K562 (cell line): Measurements from ENCODE around the gene PLAC8. TPM values are rescaled to one million over a fixed set of nuclear protein-coding genes. Genes with fewer than 3 reads are reported as not detected.

ENCODE experiments used
- ATAC-seq: fragments of 200-7000 bp; cut with Tn5 transposase; 3 replicates; pipeline ENCODE4 v1.9.1; 2020; ENCODE audit warnings: moderate library complexity
- BruUV-seq: library from RNA; stranded (reverse); fragments of 400-500 nt; replicated peaks from 2 replicates; lab custom pipeline; 2021; lab: Mats Ljungman, UMichigan
- CTCF ChIA-PET: fragments of 300-600 bp; formaldehyde crosslinking; extraction: SDS; loops from one replicate; lab custom pipeline; 2021; ENCODE audit warnings: low intra/inter-chr PET ratio; lab: Yijun Ruan, JAX
- POLR2A ChIA-PET: fragments of 300-600, 350-650 bp; sonication (Branson Sonifier 250); formaldehyde crosslinking; extraction: SDS; loops from one replicate; lab custom pipeline; 2021; ENCODE audit warnings: antibody characterized with exemption, inconsistent platforms; lab: Yijun Ruan, JAX
- DNase-seq, 4 experiments: peaks; one replicate each; pipeline versions ENCODE4 v3.0.0 to v3.0.0-alpha.2; 2011 to 2018; ENCODE audit warnings: low spot score in 3 of 4, mixed read lengths in 3 of 4; ENCODE audit errors: extremely low read depth in 1 of 4
- FAIRE-seq: peaks from 2 replicates; lab custom pipeline; 2011; peaks lifted over from hg19 to GRCh38; lab: Jason Lieb, UNC
- H2AFZ ChIP-seq: 2 replicates; pipeline ENCODE4 v1.6.0; 2011; ENCODE audit warnings: low read depth, low read length, control low read depth, inconsistent platforms
- H3K27ac ChIP-seq: fragments of 200-600 bp; 3 replicates; pipeline ENCODE4 v1.8.0; 2011; ENCODE audit warnings: low read depth, mild to moderate bottlenecking, control low read depth, inconsistent platforms, low read length, moderate library complexity, mixed read lengths; ENCODE audit errors: extremely low read depth
- H3K27me3 ChIP-seq, 2 experiments: fragments of 300-600 bp in 1 of 2; 2 replicates in 1 of 2; 3 replicates in 1 of 2; pipeline versions ENCODE4 v1.6.0 to v1.8.0; 2011; ENCODE audit warnings: inconsistent platforms in 2 of 2, low read length in 2 of 2, mild to moderate bottlenecking in 1 of 2, mixed read lengths in 1 of 2, moderate library complexity in 1 of 2; ENCODE audit not compliant: control insufficient read depth in 2 of 2, insufficient read depth in 2 of 2
- H3K36me3 ChIP-seq: fragments of 300-600 bp; 3 replicates; pipeline ENCODE4 v1.8.0; 2011; ENCODE audit warnings: mild to moderate bottlenecking, low read length, inconsistent platforms; ENCODE audit not compliant: control insufficient read depth, insufficient read depth
- H3K4me1 ChIP-seq, 2 experiments: fragments of 200-600 bp in 1 of 2; replicated peaks in 1 of 2; 2 replicates in 1 of 2; 3 replicates in 1 of 2; pipeline versions ENCODE4 v1.5.1 to v1.8.0; 2011; ENCODE audit warnings: inconsistent platforms in 2 of 2, low read length in 2 of 2, mild to moderate bottlenecking in 1 of 2, mixed read lengths in 1 of 2, moderate library complexity in 1 of 2; ENCODE audit not compliant: control insufficient read depth in 2 of 2, insufficient read depth in 2 of 2
- H3K4me2 ChIP-seq: 2 replicates; pipeline ENCODE4 v1.6.1; 2011; ENCODE audit warnings: low read length, control low read depth, inconsistent platforms, mixed read lengths; ENCODE audit not compliant: insufficient read depth
- H3K4me3 ChIP-seq: fragments of 200-600 bp; sonication (generic), shearing (Covaris generic); 2 replicates; pipeline ENCODE4 v1.5.1; 2016; ENCODE audit warnings: control low read depth, inconsistent platforms
- H3K79me2 ChIP-seq: fragments of 200-600 bp; 3 replicates; pipeline ENCODE4 v1.8.0; 2011; ENCODE audit warnings: low read length, inconsistent platforms; ENCODE audit not compliant: control insufficient read depth, insufficient read depth
- H3K9ac ChIP-seq, 2 experiments: 2 replicates each; pipeline versions ENCODE4 v1.6.0 to v1.6.1; 2011; ENCODE audit warnings: low read depth in 2 of 2, low read length in 2 of 2, control low read depth in 1 of 2, inconsistent platforms in 1 of 2, mild to moderate bottlenecking in 1 of 2, mixed read lengths in 1 of 2; ENCODE audit not compliant: insufficient read depth in 1 of 2
- H3K9me1 ChIP-seq: one replicate; pipeline ENCODE4 v1.6.0; 2011; ENCODE audit warnings: inconsistent platforms, mild to moderate bottlenecking, low read length, moderate library complexity; ENCODE audit not compliant: control insufficient read depth, insufficient read depth
- H3K9me3 ChIP-seq: replicated peaks from 2 replicates; pipeline ENCODE4 v1.5.1; 2011; ENCODE audit warnings: low read depth, low read length, inconsistent platforms; ENCODE audit not compliant: control insufficient read depth, insufficient read depth
- H4K20me1 ChIP-seq: replicated peaks from 2 replicates; pipeline ENCODE4 v1.6.1; 2011; ENCODE audit warnings: low read length, inconsistent platforms, mixed read lengths; ENCODE audit not compliant: control insufficient read depth, insufficient read depth
- CCAR2 ChIP-seq: fragments of 200-400 bp; formaldehyde crosslinking; IDR thresholded peaks from 2 replicates; pipeline ENCODE4 v1.6.1; 2017; ENCODE audit warnings: mild to moderate bottlenecking, low read depth, low read length
- FOXK2 ChIP-seq, 2 experiments: fragments of 450-650 bp; IDR thresholded peaks in 1 of 2; conservative IDR thresholded peaks in 1 of 2; 2 replicates each; pipeline ENCODE4 v1.6.1; 2016; ENCODE audit warnings: low read depth in 2 of 2, mild to moderate bottlenecking in 1 of 2
- GMEB1 ChIP-seq: fragments of 250-450 bp; sonication (Bioruptor Pico); IDR thresholded peaks from 2 replicates; pipeline ENCODE4 v1.4.0; 2020; ENCODE audit warnings: mild to moderate bottlenecking
- POLR3G ChIP-seq: IDR thresholded peaks from 2 replicates; pipeline ENCODE4 v1.6.1; 2011; ENCODE audit not compliant: insufficient read length, insufficient replicate concordance; ENCODE audit errors: extremely low read depth
- PRPF4 ChIP-seq: fragments of 200-400 bp; formaldehyde crosslinking; IDR thresholded peaks from one replicate; pipeline ENCODE4 v1.6.1; 2017; ENCODE audit warnings: low read length, low read depth, mild to moderate bottlenecking; ENCODE audit not compliant: insufficient read depth, poor library complexity, severe bottlenecking
- SRSF1 ChIP-seq: fragments of 200-400 bp; formaldehyde crosslinking; IDR thresholded peaks from 2 replicates; pipeline ENCODE4 v1.6.1; 2017; ENCODE audit warnings: mild to moderate bottlenecking, low read depth, low read length, moderate library complexity
- TCF15 ChIP-seq: fragments of 250-450 bp; sonication (Bioruptor Pico); IDR thresholded peaks from 2 replicates; pipeline ENCODE4 v1.8.0; 2022; ENCODE audit warnings: moderate library complexity, mild to moderate bottlenecking, inconsistent platforms
- ZFPM2 ChIP-seq: fragments of 250-450 bp; sonication (Bioruptor Pico); IDR thresholded peaks from 2 replicates; pipeline ENCODE4 v1.5.1; 2022; ENCODE audit warnings: mild to moderate bottlenecking
- WGBS: fragments of 100-300 bp; shearing (Covaris generic); methylation state at CpG from one replicate; pipeline ENCODE4 v1.1.6; 2016; ENCODE audit warnings: low coverage, mixed read lengths; ENCODE audit not compliant: insufficient coverage; ENCODE audit errors: missing lambda C conversion rate; 5-methylcytosine and 5-hydroxymethylcytosine counted together
- in situ Hi-C: fragments of 300-500 bp; cut with MboI; formaldehyde crosslinking; loops from 4 replicates; pipeline ENCODE4 v1.15.0; 2018; ENCODE audit warnings: inconsistent platforms, mixed read lengths
- intact Hi-C: fragments of 100-400 bp; cut with micrococcal nuclease; formaldehyde crosslinking; loops from 2 replicates; pipeline ENCODE4 v1.14.2; 2022
- polyA plus RNA-seq, 8 experiments: library from polyadenylated mRNA; depleted of rRNA in 4 of 8; stranded (reverse) in 5 of 8; unstranded in 3 of 8; fragments of >200 nt; fragmentation: Nextera tagmentation in 2 of 8; fragmentation: Illumina TruSeq in 1 of 8; extraction: Ambion mirVana in 2 of 8; extraction: Trizol in 1 of 8; gene quantifications; 2 replicates each; pipeline versions ENCODE4 v1.2.1 to v1.2.3, GENCODE V29; 2011 to 2014; ENCODE audit warnings: inconsistent platforms in 1 of 8, missing spikeins in 1 of 8
- total RNA-seq, 7 experiments: library from RNA; depleted of rRNA in 6 of 7; stranded (reverse); fragments of >200 nt in 6 of 7; fragmentation: Illumina TruSeq in 2 of 7; extraction: Trizol in 2 of 7; gene quantifications; 2 replicates each; pipeline versions ENCODE4 v1.2.1 to v1.2.3, GENCODE V29; 2011 to 2021; ENCODE audit warnings: low replicate concordance in 1 of 7
- TF ChIP-seq, protein P1 (sequence below): sonication (generic); formaldehyde crosslinking; IDR thresholded peaks from 2 replicates; pipeline ENCODE4 v1.8.0; 2023; ENCODE audit warnings: missing genetic modification reagents, mild to moderate bottlenecking, borderline replicate concordance
- TF ChIP-seq, protein P2 (sequence below): fragments of 250-450 bp; sonication (Bioruptor Pico); IDR thresholded peaks from 2 replicates; pipeline ENCODE4 v1.5.0; 2021; ENCODE audit warnings: mild to moderate bottlenecking, borderline replicate concordance

Gene PLAC8
- total and polyA plus RNA-seq, 9 of the 15 experiments (the other 6 are each of a cell fraction or from before 2014, with no cell fraction given), result 0.27 to 0.51 TPM; not detected in 7

- Histone ChIP-seq H3K79me2 (no peaks in the 10 kb centered on the region), H4K20me1 (no peaks in the 10 kb centered on the region), H3K27ac (no peak overlapping the region), H2AFZ (peak overlapping the region; percentile 68), H3K4me1 (no peaks in the 10 kb centered on the region; a peak in 1 of 5 replicates), H3K36me3 (no peaks in the 10 kb centered on the region), H3K4me2 (no peak overlapping the region), H3K9me3 (no peaks in the 10 kb centered on the region), H3K9ac (no peak overlapping the region), H3K27me3 (0 out of 5 replicates have a peak, but pooled peaks cover 0 to under 1% of the 10 kb centered on the region in 2 experiments), H3K9me1 (no peaks in the 10 kb centered on the region), H3K4me3 (no peak overlapping the region)
- ATAC-seq (no peak), DNase-seq (no peak), FAIRE-seq (peak; percentile 59)
- WGBS, result 27% methylated on average over 16 of the region's 16 CpGs
- in situ Hi-C loops, result no loop called here
- BruUV-seq, result no TSS peak
- POLR2A ChIA-PET, result no interaction called here
- CTCF ChIA-PET, result no interaction called here
- intact Hi-C loops, result no loop called here
- TF ChIP-seq GMEB1 (CRISPR knock-in tag), result no peak
- no peak for TF ChIP-seq FOXK2 (conservative IDR thresholded peaks at IDR 0.05 in 1 of 2, IDR thresholded peaks at IDR 0.05 in 1 of 2; ENCODE audit: low read depth in 2 of 2)
- TF ChIP-seq, protein P1, sequence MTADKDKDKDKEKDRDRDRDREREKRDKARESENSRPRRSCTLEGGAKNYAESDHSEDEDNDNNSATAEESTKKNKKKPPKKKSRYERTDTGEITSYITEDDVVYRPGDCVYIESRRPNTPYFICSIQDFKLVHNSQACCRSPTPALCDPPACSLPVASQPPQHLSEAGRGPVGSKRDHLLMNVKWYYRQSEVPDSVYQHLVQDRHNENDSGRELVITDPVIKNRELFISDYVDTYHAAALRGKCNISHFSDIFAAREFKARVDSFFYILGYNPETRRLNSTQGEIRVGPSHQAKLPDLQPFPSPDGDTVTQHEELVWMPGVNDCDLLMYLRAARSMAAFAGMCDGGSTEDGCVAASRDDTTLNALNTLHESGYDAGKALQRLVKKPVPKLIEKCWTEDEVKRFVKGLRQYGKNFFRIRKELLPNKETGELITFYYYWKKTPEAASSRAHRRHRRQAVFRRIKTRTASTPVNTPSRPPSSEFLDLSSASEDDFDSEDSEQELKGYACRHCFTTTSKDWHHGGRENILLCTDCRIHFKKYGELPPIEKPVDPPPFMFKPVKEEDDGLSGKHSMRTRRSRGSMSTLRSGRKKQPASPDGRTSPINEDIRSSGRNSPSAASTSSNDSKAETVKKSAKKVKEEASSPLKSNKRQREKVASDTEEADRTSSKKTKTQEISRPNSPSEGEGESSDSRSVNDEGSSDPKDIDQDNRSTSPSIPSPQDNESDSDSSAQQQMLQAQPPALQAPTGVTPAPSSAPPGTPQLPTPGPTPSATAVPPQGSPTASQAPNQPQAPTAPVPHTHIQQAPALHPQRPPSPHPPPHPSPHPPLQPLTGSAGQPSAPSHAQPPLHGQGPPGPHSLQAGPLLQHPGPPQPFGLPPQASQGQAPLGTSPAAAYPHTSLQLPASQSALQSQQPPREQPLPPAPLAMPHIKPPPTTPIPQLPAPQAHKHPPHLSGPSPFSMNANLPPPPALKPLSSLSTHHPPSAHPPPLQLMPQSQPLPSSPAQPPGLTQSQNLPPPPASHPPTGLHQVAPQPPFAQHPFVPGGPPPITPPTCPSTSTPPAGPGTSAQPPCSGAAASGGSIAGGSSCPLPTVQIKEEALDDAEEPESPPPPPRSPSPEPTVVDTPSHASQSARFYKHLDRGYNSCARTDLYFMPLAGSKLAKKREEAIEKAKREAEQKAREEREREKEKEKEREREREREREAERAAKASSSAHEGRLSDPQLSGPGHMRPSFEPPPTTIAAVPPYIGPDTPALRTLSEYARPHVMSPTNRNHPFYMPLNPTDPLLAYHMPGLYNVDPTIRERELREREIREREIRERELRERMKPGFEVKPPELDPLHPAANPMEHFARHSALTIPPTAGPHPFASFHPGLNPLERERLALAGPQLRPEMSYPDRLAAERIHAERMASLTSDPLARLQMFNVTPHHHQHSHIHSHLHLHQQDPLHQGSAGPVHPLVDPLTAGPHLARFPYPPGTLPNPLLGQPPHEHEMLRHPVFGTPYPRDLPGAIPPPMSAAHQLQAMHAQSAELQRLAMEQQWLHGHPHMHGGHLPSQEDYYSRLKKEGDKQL (CRISPR knock-in tag), result no peak
- no peak for TF ChIP-seq ZFPM2 (CRISPR knock-in tag)
- TF ChIP-seq PRPF4, result no peak
- TF ChIP-seq, protein P2, sequence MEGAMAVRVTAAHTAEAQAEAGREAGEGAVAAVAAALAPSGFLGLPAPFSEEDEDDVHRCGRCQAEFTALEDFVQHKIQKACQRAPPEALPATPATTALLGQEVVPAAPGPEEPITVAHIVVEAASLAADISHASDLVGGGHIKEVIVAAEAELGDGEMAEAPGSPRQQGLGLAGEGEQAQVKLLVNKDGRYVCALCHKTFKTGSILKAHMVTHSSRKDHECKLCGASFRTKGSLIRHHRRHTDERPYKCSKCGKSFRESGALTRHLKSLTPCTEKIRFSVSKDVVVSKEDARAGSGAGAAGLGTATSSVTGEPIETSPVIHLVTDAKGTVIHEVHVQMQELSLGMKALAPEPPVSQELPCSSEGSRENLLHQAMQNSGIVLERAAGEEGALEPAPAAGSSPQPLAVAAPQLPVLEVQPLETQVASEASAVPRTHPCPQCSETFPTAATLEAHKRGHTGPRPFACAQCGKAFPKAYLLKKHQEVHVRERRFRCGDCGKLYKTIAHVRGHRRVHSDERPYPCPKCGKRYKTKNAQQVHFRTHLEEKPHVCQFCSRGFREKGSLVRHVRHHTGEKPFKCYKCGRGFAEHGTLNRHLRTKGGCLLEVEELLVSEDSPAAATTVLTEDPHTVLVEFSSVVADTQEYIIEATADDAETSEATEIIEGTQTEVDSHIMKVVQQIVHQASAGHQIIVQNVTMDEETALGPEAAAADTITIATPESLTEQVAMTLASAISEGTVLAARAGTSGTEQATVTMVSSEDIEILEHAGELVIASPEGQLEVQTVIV, result no peak
- no peak for TF ChIP-seq POLR3G
- no peak for TF ChIP-seq TCF15 (CRISPR knock-in tag)
- TF ChIP-seq SRSF1, result no peak
- no peak for TF ChIP-seq CCAR2
Measured at GRCh38 chr4:83112678-83113428, 1.7 kb downstream of the PLAC8 start.
